Stomach smooth muscle (tissue), 2 donors: ENCODE results near the gene ETV3.

Experiments used
- H3K27ac ChIP-seq: one replicate; pipeline ENCODE4 v1.7.0; 2013; ENCODE audit warnings: mild to moderate bottlenecking, low read length, inconsistent platforms
- H3K27me3 ChIP-seq, 2 donors: one replicate each; pipeline ENCODE4 v1.7.0; 2013; ENCODE audit warnings: low read length in 2 of 2; ENCODE audit not compliant: insufficient read depth in 2 of 2, control insufficient read depth in 1 of 2
- H3K36me3 ChIP-seq, 2 donors: one replicate each; pipeline ENCODE4 v1.7.0; 2013; ENCODE audit warnings: low read length in 2 of 2; ENCODE audit not compliant: control insufficient read depth in 2 of 2, insufficient read depth in 2 of 2
- H3K4me1 ChIP-seq: one replicate; pipeline ENCODE4 v1.7.0; 2013; ENCODE audit warnings: low read length; ENCODE audit not compliant: control insufficient read depth, insufficient read depth
- H3K4me3 ChIP-seq, 2 donors: one replicate each; pipeline ENCODE4 v1.7.0; 2013; ENCODE audit warnings: low read length in 2 of 2
- H3K9ac ChIP-seq, 2 donors: one replicate each; pipeline ENCODE4 v1.7.0; 2013; ENCODE audit warnings: low read length in 2 of 2, mild to moderate bottlenecking in 1 of 2
- H3K9me3 ChIP-seq, 2 donors: one replicate each; pipeline ENCODE4 v1.7.0; 2013; ENCODE audit warnings: low read length in 2 of 2; ENCODE audit not compliant: control insufficient read depth in 2 of 2
- donor health status: healthy.
- donor health status: Pancreatic carcinoma.

The ETV3 gene

DNA sequence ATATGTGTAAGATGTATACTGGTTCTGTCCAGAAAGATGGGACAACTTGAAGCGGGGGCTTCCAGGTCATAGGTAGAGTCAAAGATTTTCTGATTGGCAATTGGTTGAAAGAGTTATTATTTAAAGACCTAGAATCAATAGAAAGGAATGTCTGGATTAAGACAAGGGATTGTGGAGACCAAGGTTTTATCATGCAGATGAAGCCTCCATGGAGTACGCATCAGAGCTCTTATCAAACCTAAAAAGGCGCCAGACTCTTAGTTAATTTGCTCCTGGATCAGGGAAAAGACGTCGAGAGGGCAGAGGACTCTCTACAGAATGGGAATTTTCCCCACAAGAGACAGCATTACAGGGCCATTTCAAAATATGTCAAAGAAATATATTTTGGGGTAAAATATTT, 23.7 kb upstream of the ETV3 start:
- Histone ChIP-seq H3K4me3 (no peak overlapping the region), H3K36me3 (no peaks in the 10 kb centered on the region), H3K9me3 (no peaks in the 10 kb centered on the region), H3K9ac (no peak overlapping the region), H3K27me3 (peaks cover 7 to 9% of the 10 kb centered on the region in 2 donors), H3K27ac (no peak overlapping the region), H3K4me1 (peaks cover 5% of the 10 kb centered on the region)

DNA sequence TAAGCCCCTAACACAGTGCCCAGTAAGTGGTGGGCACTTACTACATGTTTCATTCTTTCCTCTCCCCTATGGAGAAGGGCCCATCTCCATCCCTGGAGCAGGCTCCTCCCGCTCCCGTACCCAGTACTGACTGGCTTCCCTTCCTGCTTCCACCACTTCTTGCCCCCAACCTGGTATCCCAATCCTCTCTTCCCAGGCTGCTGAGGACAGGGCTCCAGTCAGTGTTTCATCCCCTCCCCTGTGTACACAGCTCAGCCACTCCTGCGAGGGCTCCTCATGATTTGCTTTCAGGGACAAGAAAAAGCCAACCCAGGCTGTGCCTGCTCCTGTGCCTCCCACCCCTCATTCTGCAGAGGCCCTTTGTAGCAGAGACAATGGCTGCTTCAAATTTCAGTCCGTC, 20.8 kb upstream of the ETV3 start:
- Histone ChIP-seq H3K4me3 (no peak overlapping the region), H3K27ac (no peak overlapping the region), H3K9ac (no peak overlapping the region), H3K9me3 (no peaks in the 10 kb centered on the region), H3K27me3 (peaks cover 0 to 2% of the 10 kb centered on the region in 2 donors), H3K4me1 (peaks cover 16% of the 10 kb centered on the region), H3K36me3 (no peaks in the 10 kb centered on the region)

DNA sequence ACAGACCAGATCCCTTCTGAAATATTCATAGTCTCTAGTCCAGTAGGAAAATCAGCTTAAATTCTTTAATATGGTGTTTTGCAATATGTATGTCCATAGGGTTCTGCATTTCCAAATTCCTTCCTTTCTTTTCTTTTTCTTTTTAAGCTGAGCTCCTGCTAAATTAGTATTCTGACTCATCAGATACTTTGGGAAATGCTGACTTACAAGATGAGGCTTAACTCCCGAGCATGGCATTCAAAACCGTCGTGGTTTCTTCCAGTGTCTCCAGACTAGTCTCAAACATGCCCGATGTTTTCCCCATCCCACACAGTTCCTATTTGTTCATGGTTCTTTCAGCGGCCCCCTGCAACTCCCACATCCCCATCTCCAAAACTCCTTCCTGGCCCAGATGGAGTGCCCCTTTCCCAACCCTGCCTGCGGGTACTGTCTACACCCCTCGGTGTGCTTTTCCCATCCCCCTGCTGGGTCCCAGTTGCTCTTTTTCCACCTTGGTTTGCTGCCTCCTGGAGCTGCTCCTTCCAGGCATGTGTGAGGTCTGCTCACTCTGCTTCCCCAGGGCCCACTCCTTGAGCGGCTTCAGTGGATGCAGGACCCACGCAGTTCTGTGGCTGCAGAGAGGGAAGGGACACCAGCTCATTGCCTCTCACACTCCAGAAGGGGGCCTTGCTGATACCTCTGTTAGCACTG, 19.5 kb upstream of the ETV3 start:
- Histone ChIP-seq H3K9ac (peak overlapping the region in 1 of 2 donors; percentile 18), H3K36me3 (no peaks in the 10 kb centered on the region), H3K27me3 (no peaks in the 10 kb centered on the region), H3K27ac (no peak overlapping the region), H3K4me3 (no peak overlapping the region), H3K4me1 (peaks cover 11% of the 10 kb centered on the region), H3K9me3 (no peaks in the 10 kb centered on the region)

DNA sequence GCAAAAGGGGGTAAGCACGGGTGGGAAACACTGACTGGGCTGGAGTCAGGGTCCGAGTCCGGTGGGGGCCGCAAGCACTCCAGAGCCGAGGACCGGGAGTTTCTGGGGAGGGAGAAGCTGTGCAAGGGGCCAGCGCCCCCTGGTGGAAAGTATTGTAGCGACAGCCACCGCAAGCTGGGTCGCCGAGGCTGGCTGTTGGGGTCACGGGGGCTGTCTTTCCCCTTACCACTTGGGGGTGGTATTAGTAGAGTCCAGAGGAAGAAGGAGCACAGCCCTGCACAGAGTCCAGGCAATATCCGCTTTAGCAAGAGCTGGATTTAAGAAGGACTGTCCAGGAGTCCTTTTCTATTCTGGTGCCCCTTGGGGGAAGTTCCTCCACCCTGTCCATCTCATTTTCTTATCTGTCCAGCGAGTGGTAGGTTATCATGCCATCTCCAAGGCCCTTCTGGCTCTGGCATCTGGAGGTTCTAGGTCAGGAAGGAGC, 17.9 kb upstream of the ETV3 start:
- Histone ChIP-seq H3K4me3 (peak overlapping the region in 1 of 2 donors; percentile 61), H3K27me3 (no peaks in the 10 kb centered on the region), H3K27ac (no peak overlapping the region), H3K36me3 (no peaks in the 10 kb centered on the region), H3K4me1 (peaks cover 11% of the 10 kb centered on the region), H3K9ac (no peak overlapping the region), H3K9me3 (no peaks in the 10 kb centered on the region)

DNA sequence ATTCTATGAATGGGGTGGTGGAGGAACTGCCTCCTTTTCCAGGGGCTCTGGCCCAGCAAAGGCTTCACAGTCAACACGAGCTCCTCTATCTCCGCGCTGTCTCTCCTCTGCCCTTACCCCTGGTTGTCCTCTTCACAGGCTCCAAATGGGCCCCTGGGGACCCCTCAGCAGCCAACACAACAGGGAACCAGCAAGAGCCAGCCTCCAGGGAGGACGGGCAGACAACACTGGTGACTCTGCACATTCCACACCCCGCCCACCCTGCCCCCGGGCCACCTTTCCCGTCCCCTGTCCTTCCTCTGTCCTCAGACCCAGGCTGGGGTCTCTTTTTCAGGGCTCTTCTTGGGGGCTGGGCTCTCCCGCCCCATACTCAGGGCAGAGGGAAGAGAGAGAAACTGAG, 17.5 kb upstream of the ETV3 start:
- peak overlapping the region in 1 of 2 donors; percentile 61 for H3K4me3 ChIP-seq

DNA sequence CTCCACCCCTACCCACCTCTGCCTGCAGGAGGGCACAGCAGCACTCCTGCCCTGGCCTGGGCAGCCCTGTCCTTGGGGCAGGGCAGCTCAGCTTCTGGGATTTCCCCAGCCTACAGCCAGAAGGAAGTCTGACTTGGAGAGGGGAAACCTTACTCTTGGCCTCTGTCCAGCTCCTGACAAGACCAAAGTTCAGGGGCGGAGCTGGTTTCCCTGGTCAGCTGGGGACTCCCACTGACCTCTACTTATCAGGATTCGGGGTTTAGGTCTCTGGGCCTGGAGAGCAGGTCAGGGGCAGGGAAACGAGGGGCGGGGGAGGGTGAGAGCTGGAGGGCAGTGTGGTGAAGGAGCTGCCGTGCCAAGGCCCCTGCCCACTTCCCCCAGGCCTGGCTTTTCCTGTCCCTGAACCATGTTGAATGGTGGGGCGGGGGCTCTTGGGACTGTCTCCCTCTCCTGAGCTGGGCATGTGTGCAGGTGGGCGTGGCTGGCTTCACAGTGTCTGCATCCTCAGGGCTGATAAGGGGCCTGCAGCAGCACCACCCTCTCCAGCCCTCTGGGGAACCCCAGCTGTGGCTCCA, 16.8 kb upstream of the ETV3 start:
- H3K9me3 ChIP-seq = no peaks in the 10 kb centered on the region
- no peak overlapping the region for H3K4me3 ChIP-seq
- H3K27me3 ChIP-seq = no peaks in the 10 kb centered on the region
- no peak overlapping the region for H3K27ac ChIP-seq
- peaks cover 11% of the 10 kb centered on the region for H3K4me1 ChIP-seq
- no peak overlapping the region for H3K9ac ChIP-seq
- no peaks in the 10 kb centered on the region for H3K36me3 ChIP-seq

More for the DNA sequence above, 17.5 kb upstream of the ETV3 start:
- Histone ChIP-seq H3K9ac (no peak overlapping the region), H3K27me3 (no peaks in the 10 kb centered on the region), H3K27ac (no peak overlapping the region), H3K9me3 (no peaks in the 10 kb centered on the region), H3K4me1 (peaks cover 11% of the 10 kb centered on the region), H3K36me3 (no peaks in the 10 kb centered on the region)

DNA sequence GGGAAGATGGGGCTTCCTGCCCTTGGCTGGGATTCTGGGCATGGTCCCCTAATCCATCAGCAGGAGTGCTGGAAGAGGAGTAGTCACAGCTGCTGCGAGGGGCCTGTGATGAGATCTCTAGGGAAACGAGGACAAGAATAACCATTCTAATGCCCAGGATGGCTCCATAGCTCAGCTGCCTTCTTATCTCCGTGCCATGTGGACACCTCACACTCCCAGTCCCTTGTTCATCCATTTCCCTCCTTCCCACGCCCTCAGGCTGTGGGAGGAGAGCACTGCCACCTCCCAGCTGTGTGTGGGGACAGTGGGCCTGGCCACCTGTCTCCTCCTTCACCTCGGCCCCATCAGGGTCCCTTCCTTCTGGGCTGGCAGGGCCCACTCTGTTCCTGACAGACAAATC, 16.1 kb upstream of the ETV3 start:
- Histone ChIP-seq H3K9ac (no peak overlapping the region), H3K9me3 (no peaks in the 10 kb centered on the region), H3K4me3 (no peak overlapping the region), H3K27me3 (no peaks in the 10 kb centered on the region), H3K4me1 (peaks cover 11% of the 10 kb centered on the region), H3K36me3 (no peaks in the 10 kb centered on the region), H3K27ac (no peak overlapping the region)

DNA sequence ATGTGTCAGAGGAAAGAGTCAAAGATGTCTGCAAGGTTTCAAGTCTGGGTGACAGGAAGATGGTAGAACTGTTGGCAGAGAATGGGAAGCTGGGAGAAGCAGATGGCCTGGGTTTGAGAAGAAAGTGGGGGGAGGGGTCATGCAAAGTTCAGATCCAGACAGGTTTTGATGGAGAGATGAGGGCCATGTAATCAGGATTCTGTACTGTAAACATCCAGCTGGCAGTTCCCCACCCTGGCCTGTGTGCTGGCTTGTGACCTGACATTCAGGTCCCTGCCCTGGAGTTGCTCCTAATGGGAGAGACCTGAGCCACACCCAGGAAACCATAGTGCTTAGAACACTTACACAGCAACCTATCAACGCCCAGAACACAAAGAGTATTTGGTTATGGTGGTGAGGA, 15.6 kb upstream of the ETV3 start:
- Histone ChIP-seq H3K27me3 (no peaks in the 10 kb centered on the region), H3K9ac (no peak overlapping the region), H3K27ac (no peak overlapping the region), H3K36me3 (no peaks in the 10 kb centered on the region), H3K9me3 (no peaks in the 10 kb centered on the region), H3K4me1 (peaks cover 11% of the 10 kb centered on the region), H3K4me3 (no peak overlapping the region)

DNA sequence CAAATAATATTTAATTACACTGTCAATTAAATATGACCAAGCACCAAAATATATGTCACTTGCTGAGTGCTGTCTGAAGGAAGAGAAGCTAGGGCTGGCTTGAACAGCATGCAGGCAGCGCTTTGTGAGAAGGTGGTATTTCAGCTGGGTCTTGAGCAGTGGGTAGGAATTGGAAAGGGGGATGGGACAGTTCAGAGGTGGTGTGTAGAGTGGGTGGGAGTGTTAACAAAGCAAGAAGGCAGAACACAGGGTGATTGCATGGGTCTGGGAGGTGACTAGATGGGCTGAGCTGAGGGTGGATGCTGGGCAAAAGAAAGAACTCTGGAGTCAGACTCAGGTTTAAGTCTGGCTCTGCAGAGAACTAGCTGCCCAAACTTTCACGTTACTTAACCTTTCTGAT, 14.3 kb upstream of the ETV3 start:
- Histone ChIP-seq H3K4me3 (no peak overlapping the region), H3K9me3 (no peaks in the 10 kb centered on the region), H3K27ac (no peak overlapping the region), H3K36me3 (no peaks in the 10 kb centered on the region), H3K4me1 (peaks cover 11% of the 10 kb centered on the region), H3K9ac (no peak overlapping the region), H3K27me3 (no peaks in the 10 kb centered on the region)

DNA sequence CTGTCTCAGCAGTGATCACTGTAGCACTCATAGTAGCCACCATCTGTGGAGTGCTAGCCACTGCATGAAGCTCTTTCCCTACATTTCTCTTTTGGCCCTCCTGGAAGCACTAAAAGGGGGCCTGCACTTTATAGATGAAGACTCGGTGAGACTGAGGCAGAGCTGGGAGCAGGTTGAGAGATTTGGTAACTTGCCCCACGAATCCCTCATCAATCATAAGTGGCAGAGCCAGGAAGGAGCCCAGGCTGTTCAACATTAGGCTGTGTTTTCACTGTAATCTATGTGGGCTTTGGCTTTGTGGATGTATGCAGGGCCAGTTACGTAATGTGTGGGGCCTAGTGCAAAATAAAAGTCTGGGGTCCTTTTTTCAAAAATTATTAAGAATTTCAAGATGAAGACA, 13.3 kb upstream of the ETV3 start:
- Histone ChIP-seq H3K27me3 (no peaks in the 10 kb centered on the region), H3K27ac (no peak overlapping the region), H3K36me3 (no peaks in the 10 kb centered on the region), H3K9ac (no peak overlapping the region), H3K4me3 (no peak overlapping the region), H3K9me3 (no peaks in the 10 kb centered on the region), H3K4me1 (peaks cover 11% of the 10 kb centered on the region)

DNA sequence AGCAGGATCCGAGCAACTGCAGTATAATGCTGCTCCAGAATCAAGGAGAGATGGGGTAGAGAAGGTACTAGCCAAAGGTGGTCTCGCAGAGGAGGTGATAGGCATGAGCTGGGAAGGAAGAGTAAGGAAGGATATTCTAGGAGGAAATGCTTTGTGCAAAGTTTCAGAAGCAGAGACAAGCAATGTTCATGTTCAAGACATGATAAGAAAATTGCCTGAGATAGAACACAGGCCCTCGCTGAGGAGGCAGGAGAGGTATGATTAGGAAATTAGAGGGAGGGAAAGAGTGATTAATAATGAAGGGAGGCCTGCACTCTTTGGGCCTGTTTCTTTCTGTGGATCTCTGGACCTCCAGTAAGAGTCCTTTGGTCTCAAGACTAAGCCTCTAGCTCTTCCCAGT, 12.9 kb upstream of the ETV3 start:
- no peak overlapping the region for H3K4me3 ChIP-seq
- no peaks in the 10 kb centered on the region for H3K36me3 ChIP-seq
- H3K4me1 ChIP-seq = peaks cover 9% of the 10 kb centered on the region
- no peaks in the 10 kb centered on the region for H3K27me3 ChIP-seq
- no peaks in the 10 kb centered on the region for H3K9me3 ChIP-seq
- H3K9ac ChIP-seq = no peak overlapping the region
- H3K27ac ChIP-seq = no peak overlapping the region
